GM19397 (cell line): ENCODE results near the gene LSM7.

Experiments
- ATAC-seq: cut with Tn5 transposase; IDR thresholded peaks from one replicate; pipeline ENCODE4 v1.9.1; 2021; ENCODE audit warnings: mild to moderate bottlenecking, moderate library complexity; ENCODE audit not compliant: unreplicated experiment

LSM7 gene

GRCh38 chr19:2338751-2339643 is 10.6 kb upstream of the LSM7 start:
- no peak for ATAC-seq

- ATAC-seq, result no peak
Observed at GRCh38 chr19:2338055-2338615, 9.7 kb upstream of the LSM7 start.

GRCh38 chr19:2337329-2337707 is 8.9 kb upstream of the LSM7 start:
- no peak for ATAC-seq

GRCh38 chr19:2336528-2337328 is 8.3 kb upstream of the LSM7 start:
- ATAC-seq, result no peak

GRCh38 chr19:2335848-2336247 is 7.5 kb upstream of the LSM7 start:
- ATAC-seq, result no peak

GRCh38 chr19:2334986-2335846 is 6.8 kb upstream of the LSM7 start:
- no peak for ATAC-seq

GRCh38 chr19:2334426-2334825 is 6.0 kb upstream of the LSM7 start:
- ATAC-seq, result no peak

- ATAC-seq, result no peak
Observed at GRCh38 chr19:2333807-2334211, 5.4 kb upstream of the LSM7 start.

GRCh38 chr19:2333027-2333806 is 4.8 kb upstream of the LSM7 start:
- ATAC-seq, result no peak

- peak; percentile 48 for ATAC-seq
Observed at GRCh38 chr19:2332341-2333026, 4.1 kb upstream of the LSM7 start.

- no peak for ATAC-seq
Observed at GRCh38 chr19:2331601-2332246, 3.3 kb upstream of the LSM7 start.

- no peak for ATAC-seq
Observed at GRCh38 chr19:2330632-2331284, 2.4 kb upstream of the LSM7 start.

GRCh38 chr19:2330255-2330631 is 1.9 kb upstream of the LSM7 start:
- ATAC-seq, result no peak

GRCh38 chr19:2329501-2329916 is 1.1 kb upstream of the LSM7 start:
- no peak for ATAC-seq

- ATAC-seq, result no peak
Observed at GRCh38 chr19:2329149-2329478, 728 bp upstream of the LSM7 start.

GRCh38 chr19:2327773-2328400 is 499 bp downstream of the LSM7 start:
- ATAC-seq, result no peak

GRCh38 chr19:2326699-2327360 is 1.6 kb downstream of the LSM7 start:
- ATAC-seq, result no peak
